Stimulated activated CD4-positive, alpha-beta T cell treated with anti-CD3 and anti-CD28 coated beads, Interleukin-4, amount 100 ng/mL, for 4 hours (primary cell): ENCODE results near the gene ZNF407.

Experiments
- DNase-seq, 2 experiments: peaks; one replicate each; pipeline ENCODE4 v3.0.0-alpha.2; 2020

Gene ZNF407

GRCh38 chr18:74582642-74583041, 15.0 kb upstream of the ZNF407 start:
- no peak for DNase-seq

- no peak for DNase-seq
These were observed 10.2 kb upstream of the ZNF407 start for GRCh38 chr18:74587441-74587840.

GRCh38 chr18:74589021-74589420, 8.6 kb upstream of the ZNF407 start:
- DNase-seq: no peak

GRCh38 chr18:74589811-74590210, 7.9 kb upstream of the ZNF407 start:
- DNase-seq: no peak

GRCh38 chr18:74590671-74591070, 7.0 kb upstream of the ZNF407 start:
- no peak for DNase-seq

- DNase-seq: no peak
These were observed 2.2 kb upstream of the ZNF407 start for GRCh38 chr18:74595431-74595830.

GRCh38 chr18:74597034-74597661, 522 bp upstream of the ZNF407 start:
- DNase-seq: peak; percentile 61 to 66

- DNase-seq: peak; percentile 57 to 65
These were observed 806 bp downstream of the ZNF407 start for GRCh38 chr18:74598350-74599001.

GRCh38 chr18:74604361-74604760, 6.7 kb downstream of the ZNF407 start:
- no peak for DNase-seq

- no peak for DNase-seq
These were observed 7.1 kb downstream of the ZNF407 start for GRCh38 chr18:74604774-74605173.

GRCh38 chr18:74608681-74609080, 11.0 kb downstream of the ZNF407 start:
- DNase-seq: no peak

- DNase-seq: no peak
These were observed 11.9 kb downstream of the ZNF407 start for GRCh38 chr18:74609535-74609934.

GRCh38 chr18:74610051-74610615, 12.5 kb downstream of the ZNF407 start:
- DNase-seq: no peak

GRCh38 chr18:74610860-74611259, 13.2 kb downstream of the ZNF407 start:
- no peak for DNase-seq

- no peak for DNase-seq
These were observed 14.1 kb downstream of the ZNF407 start for GRCh38 chr18:74611765-74612164.

- DNase-seq: no peak
These were observed 15.7 kb downstream of the ZNF407 start for GRCh38 chr18:74613381-74613780.

GRCh38 chr18:74616494-74616893, 18.8 kb downstream of the ZNF407 start:
- no peak for DNase-seq

- DNase-seq: no peak
These were observed 19.8 kb downstream of the ZNF407 start for GRCh38 chr18:74617486-74617885.

GRCh38 chr18:74622072-74622471, 24.4 kb downstream of the ZNF407 start:
- DNase-seq: no peak

GRCh38 chr18:74623047-74623816, 25.6 kb downstream of the ZNF407 start:
- no peak for DNase-seq

- DNase-seq: no peak
These were observed 26.8 kb downstream of the ZNF407 start for GRCh38 chr18:74624466-74624865.

- DNase-seq: no peak
These were observed 27.5 kb downstream of the ZNF407 start for GRCh38 chr18:74625157-74625556.

GRCh38 chr18:74626049-74626874, 28.6 kb downstream of the ZNF407 start:
- DNase-seq: no peak
